Islet of Langerhans (tissue), 1 donor: Measurements from ENCODE around the gene MAP3K9.
"Not testable (repeated sequence)": the region's sequence is repeated elsewhere in the genome, so short reads cannot be mapped to it uniquely, and the experiment has no call there.

ENCODE experiments used
- FAIRE-seq: peaks from one replicate; lab custom pipeline; 2011; peaks lifted over from hg19 to GRCh38; lab: Jason Lieb, UNC

MAP3K9 gene

GRCh38 chr14:70723276-70723675, 86.0 kb downstream of the MAP3K9 start:
- no peak for FAIRE-seq

- no peak for FAIRE-seq
These were observed 86.9 kb downstream of the MAP3K9 start for GRCh38 chr14:70722418-70722817.

GRCh38 chr14:70721542-70721941, 87.8 kb downstream of the MAP3K9 start:
- no peak for FAIRE-seq

GRCh38 chr14:70718383-70719118, 90.8 kb downstream of the MAP3K9 start:
- FAIRE-seq = no peak

GRCh38 chr14:70716958-70717357, 92.4 kb downstream of the MAP3K9 start:
- no peak for FAIRE-seq

GRCh38 chr14:70716483-70716882, 92.8 kb downstream of the MAP3K9 start:
- FAIRE-seq = no peak

- FAIRE-seq = peak; percentile 94
These were observed 95.2 kb downstream of the MAP3K9 start for GRCh38 chr14:70714055-70714550.

GRCh38 chr14:70713511-70713916, 95.8 kb downstream of the MAP3K9 start:
- no peak for FAIRE-seq

- no peak for FAIRE-seq
These were observed 96.2 kb downstream of the MAP3K9 start for GRCh38 chr14:70713096-70713495.

GRCh38 chr14:70711451-70711850, 97.9 kb downstream of the MAP3K9 start:
- no peak for FAIRE-seq

- FAIRE-seq = no peak
These were observed 99.5 kb downstream of the MAP3K9 start for GRCh38 chr14:70709726-70710382.

GRCh38 chr14:70708717-70709570, 100.4 kb downstream of the MAP3K9 start:
- FAIRE-seq = no peak

GRCh38 chr14:70707138-70708038, 101.9 kb downstream of the MAP3K9 start:
- FAIRE-seq = no peak

GRCh38 chr14:70706177-70706576, 103.1 kb downstream of the MAP3K9 start:
- no peak for FAIRE-seq

- no peak for FAIRE-seq
These were observed 104.4 kb downstream of the MAP3K9 start for GRCh38 chr14:70704960-70705359.

- FAIRE-seq = not testable (repeated sequence)
These were observed 105.6 kb downstream of the MAP3K9 start for GRCh38 chr14:70703621-70704168.

GRCh38 chr14:70702161-70702560, 107.2 kb downstream of the MAP3K9 start:
- FAIRE-seq = no peak

GRCh38 chr14:70701610-70702009, 107.7 kb downstream of the MAP3K9 start:
- no peak for FAIRE-seq

- FAIRE-seq = no peak
These were observed 108.2 kb downstream of the MAP3K9 start for GRCh38 chr14:70700955-70701585.

GRCh38 chr14:70699646-70700045, 109.7 kb downstream of the MAP3K9 start:
- FAIRE-seq = no peak

- FAIRE-seq = no peak
These were observed 111.0 kb downstream of the MAP3K9 start for GRCh38 chr14:70698288-70698687.
